IPS-NIHi11 (cell line): ENCODE measurements around the gene DUSP7.

Experiments
- DNase-seq: peaks from one replicate; pipeline ENCODE4 v3.0.0; 2012; ENCODE audit warnings: mixed read lengths, low spot score

DUSP7 gene

DNA sequence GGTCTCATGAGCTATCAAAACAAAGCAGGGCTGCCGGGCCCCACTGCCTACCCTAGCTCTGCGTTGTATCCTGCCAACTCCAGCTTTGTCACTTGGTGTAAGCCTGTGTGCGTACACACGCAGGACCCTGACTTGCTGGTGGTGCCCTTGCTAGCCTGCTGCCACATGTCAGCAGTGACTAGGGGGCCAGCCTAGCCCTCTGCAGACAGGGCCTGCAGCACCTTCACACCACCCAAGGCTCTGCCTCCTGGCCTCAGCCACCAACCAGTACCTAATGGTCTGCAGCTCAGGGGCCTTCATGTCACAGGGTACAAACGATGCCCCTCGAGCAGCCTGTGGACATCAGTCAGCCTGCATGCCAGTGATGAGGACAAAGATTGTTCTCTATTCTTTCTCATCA lies 30.1 kb upstream of the DUSP7 start:
- no peak for DNase-seq

DNA sequence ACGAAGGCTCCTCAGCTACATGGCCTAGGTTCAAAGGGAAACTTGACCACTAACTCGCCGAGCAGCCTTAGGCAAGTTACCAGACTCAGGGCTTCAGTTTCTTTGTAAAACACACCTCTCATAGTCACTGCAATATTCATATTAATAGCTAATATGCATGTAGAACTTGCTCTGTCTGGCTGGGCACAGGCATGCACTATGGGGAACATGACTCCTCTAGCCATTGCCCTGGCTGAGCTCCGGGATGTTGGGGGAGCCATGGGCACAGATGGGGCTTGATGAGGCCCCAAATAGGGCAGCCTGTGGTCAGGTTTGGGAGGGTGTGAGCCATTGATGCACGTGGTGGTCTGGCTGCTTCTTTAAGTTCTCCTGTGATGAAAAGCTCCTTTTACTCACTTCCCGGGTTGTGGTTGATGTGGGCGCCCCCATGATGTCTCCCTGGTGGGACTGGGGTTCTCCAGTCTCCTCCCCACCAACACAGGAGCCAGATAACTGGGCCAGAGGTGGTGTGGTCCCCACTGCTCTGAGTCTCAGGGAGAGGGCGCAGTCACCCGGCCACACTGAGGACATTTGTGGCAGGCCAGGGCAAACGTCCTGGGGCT lies 29.4 kb upstream of the DUSP7 start:
- DNase-seq: no peak

DNA sequence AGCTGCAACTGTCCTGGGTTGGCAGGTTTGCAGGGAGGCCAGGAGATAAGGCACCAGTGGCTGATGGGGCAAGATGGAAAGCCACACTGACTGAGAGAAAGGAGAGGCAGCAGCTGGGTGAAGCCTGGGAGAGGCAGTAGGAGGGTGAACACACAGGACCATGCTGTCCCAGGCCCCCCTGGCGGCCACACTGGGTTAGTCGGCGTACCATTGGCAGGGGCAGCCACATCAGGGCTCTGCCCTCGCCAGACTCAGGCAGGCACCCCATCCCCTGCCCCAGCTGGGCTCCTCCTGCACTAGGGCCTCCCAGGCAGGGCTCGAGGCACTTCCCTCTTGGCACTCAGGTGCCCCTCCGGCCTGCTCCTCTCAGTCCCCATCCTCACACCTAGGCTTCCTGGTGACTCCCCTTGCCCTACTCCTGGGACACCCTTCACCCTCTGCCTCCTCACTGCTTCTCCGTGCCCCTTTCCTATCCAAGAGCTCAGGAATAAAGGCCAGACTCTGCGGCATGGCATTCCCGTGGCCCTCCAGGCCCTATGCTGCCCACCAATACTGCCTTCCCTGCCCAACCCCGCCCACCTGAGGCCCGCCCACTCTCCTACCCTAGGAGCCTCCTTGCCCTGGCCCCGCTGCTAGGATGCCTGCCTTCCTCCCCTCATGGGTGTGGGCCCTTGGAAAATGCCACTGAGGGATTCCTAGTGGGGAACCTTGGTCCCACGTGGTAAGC lies 28.7 kb upstream of the DUSP7 start:
- no peak for DNase-seq

DNA sequence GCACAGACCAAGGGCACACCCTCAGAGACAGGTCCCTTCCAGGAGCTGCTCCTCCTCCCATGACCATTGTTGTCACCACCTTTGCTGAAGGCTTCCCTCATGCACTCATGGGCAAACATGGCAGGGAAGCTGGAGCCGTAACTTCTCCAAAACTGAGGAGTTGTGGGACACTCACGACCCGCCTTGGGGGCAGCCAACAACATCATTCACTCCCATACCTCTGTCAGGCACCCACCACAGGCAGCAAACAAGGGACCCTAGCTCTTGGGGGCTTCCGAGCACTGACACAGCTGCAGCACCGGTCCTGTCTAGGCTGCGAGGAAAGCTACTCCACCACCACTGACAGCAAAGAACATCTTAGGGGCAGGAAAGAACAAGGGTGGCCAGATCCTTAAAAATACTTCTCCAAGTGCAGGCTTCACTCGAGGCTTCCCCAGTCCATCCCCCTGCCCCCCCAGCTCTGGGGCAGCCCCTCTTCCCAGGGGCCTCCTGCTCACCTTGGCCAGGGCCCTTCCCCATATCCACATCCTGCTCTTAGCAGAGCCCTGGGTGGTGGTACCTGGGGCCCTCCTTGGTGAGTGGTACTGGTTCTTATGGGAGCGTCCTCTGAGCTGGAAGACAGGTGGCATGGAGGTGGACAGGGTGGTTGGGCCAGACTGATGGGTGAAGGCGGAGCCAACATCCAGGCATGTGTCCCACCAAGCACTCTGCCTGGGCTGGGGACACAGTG lies 28.0 kb upstream of the DUSP7 start:
- no peak for DNase-seq

DNA sequence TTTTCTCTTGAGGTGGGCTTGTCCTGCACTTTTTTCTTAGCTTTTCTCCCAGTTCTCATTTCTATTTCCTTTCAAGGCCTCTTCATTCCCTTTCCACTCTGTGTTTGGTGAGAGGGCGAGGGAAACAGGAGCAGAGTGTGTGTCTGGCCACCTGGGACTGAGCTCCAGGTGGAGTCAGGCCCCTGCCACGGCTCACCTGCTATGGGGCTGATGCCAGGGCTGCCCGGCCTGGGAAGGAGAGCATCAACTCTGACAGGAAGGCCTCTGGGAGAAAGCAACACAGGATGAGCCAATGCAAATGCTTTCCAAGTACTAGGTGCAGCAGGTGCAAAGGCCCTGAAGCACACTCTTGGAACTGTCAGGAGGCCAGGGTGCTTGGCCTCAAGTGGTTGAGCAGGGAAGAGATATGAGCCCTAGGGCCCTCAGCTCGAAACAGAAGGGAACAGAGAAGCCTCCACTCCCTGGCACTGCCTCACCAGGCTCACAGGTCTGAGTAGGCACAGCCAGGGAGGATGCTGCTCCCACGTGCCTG lies 27.3 kb upstream of the DUSP7 start:
- no peak for DNase-seq

DNA sequence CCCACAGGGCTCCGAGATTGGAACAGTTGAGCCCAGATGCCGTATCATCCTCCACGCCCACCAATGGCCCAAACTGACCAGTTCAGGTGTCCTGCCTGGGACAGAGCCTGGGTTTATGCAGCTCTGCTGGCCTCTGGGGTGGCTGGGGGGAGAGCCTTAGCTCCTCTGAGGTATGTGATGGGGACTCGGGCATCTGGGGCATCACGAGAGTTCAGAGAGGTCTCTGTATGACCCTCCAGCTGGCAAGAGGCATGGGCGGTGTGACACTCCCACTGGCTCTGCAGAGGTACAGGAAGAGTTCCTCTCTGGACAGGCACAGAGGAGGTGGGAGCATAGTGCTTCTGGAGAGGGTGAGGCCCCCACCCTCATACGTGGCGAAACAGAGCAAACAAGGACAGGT lies 26.6 kb upstream of the DUSP7 start:
- no peak for DNase-seq

DNA sequence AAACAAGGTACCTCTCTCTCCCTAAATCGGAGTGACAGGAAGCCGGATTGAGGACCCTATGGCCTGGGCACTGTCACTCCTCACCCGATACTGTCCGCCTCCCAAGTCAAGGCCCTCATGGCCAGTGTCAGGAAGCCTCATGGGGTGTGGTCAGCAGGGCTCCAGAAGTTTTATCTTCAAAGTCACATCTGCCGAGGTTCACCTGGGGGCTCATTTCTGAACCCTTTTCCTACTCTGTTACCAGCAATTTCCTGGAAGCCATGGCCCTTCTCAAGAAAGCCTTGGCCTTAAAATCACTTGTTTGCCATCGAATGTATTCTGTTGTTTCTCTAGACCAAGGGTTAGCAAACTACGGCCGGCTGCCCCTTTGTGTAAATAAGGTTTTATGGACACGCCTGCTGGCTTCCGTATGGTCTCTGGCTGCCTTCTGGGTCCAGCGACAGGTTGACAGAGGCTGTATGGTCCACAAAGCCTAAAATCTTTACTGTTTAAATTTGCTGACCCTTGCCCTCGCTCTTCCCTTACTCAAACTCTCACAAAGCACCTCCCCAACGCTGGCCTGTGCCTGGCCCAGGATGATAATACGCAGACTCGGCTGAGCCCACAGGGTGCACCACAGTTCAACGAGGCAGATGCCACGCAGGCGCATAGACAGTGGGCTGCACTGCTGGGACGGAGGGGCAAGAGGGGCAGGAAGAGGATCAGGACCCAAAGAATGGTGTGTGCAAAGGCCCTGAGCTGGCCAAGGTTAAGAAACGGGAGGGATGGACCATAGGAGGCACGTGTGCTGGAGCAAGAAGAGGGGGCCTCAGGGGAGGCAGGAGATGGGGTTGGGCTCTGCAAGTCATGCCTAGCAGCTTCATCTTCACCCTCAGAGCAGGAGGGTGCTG lies 24.7 kb upstream of the DUSP7 start:
- no peak for DNase-seq

DNA sequence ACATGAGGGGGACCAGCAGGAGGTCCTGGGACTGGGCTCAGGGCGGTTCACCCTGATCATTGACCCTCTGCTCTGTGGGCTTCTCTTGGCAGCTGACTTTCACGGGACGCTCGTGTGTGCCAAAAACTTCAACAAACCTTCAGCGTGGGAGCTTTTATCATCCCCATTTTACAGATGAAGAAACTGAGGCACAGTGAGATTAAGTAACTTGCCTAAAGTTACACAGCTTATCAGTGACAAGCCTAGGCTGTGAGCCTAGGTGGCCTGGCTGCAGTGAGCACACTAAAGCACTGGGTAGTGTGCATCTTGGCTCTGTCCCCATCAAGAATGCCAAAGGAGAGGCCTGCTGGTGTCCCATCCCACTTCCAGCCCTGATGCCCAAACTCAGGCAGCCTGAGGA lies 23.6 kb upstream of the DUSP7 start:
- DNase-seq: no peak

DNA sequence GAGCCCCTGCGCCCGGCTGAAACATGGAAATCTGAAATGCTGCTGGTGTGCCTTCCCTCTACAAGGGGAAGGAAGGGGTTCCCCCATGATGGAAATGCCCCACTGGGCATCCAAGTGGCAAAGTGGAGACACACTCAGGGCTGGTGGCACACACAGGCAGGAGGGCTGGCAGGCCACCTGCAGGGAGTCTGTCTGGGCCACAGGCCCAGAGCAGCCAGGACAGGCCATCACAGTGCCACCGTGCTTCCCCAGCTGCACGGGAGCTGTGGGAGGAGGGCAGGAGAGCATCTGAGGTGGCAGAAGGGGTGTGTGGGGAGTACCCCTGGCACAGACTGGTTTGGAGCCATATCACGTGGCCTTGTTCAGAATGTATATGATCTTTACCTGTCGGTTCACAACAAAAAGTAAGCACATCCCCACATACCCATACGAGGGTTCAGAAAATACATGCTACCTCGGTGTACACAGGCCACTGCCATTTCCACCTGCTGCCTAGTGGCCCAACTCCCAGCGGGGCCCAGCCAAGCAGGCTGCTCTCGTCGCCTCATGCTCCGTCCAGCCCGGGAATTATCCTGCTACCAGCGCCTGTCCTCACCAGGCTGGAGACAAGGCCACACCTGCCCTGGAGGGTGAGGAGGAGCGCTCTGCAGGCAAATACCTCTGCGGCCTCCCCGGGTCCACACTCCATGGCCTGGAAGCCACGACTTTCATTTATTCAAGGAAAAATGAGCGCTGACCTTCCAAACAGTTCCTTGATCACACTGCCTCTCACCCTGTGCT lies 22.6 kb upstream of the DUSP7 start:
- DNase-seq: no peak

DNA sequence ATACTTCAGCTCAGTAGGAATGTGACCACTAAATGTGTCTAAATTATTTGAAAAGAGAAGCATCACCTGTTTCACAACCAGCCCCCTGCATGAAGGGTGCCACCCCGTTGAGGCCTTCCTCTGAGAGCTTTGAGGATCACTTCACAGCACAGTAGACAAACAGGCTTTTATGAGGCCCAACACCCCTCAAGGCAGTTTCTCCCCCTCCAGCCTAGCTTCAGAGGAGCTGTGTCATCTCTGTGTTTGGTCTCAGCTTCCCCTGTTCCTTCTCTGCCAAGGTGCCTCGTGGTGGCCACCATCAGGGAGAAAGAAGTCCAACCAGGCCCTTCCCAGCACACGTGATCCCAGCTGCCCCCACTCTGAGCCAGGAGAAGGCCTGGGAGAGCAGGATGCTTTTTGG lies 21.6 kb upstream of the DUSP7 start:
- DNase-seq: no peak

DNA sequence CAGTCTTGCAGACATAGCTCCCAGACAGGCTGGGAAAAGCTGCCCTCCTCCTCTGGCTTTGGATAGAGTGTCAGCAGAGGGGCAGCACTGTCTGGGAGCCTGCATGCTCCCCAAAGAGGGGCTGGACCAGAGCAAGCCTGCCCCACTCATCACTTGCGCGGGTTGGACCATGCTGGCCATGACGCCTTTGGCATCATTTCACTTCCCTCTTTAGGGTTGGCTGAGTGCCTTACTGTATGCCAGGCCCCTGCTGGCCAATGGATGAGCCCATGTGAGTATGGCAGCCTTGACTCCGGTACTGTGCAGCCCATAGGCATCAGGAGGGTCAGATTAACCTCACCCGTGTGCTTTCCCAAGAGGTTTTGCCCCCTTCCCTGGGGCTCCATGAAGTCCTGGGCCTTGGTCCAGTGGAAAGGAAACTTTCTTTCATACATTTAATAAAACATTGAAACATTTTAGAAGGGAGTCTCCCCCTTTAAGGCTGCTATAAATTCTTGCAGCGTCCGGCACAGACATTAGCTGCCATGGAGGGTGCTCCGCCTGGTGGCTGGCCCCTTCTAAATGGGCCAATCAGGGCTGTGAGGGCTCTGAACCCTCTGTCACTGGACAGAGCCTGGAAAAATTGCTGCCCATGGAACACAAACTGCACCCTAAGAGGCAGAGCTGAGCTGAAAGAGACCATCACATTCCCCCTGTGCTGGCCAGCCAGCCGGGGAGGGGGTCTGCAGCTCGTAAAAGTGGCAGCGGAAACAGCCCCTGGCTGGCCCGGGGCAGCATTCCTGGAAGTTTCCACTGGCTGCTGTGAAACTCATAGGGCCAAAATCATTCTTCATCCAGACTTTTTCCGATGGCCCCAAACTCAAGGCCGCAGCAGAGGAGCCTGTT lies 20.8 kb upstream of the DUSP7 start:
- no peak for DNase-seq

DNA sequence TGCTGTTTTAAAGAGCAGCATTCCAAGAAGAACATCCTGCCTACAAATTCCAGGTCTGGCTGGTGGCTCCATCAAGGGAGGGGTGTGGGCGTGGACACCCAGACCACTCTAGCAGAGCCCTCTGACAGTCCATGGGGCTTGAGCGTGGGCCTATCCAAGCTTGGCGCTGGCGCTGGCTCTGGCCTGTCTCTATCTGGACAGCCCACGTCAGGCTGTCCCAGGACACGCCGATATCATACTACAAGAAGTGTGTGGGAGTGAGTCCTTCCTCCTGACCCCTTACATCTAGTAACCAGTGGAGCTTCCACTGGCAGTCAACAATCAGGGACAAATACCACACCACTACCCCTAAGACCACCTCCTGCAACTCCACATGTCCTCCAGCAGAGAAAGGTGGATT lies 17.1 kb upstream of the DUSP7 start:
- DNase-seq: no peak

DNA sequence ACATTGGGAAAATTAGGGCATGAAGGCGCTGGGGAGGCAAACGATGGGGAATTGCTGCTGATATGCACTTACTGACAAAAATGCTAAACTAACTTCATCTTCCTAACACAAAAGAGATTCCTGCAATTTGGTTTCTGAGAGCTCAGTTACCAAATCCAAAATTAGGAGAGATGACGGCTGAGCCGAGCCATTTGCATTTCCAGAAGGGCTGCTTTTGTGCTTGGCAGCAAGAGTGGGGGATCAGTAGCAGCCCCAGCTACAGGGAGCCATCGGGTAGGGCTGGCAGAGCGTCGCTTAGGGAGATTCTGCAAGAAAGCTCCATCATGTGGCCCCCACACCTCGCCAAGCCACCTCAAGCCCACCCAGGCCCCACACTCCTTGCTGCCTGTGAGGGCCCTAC lies 16.1 kb upstream of the DUSP7 start:
- DNase-seq: no peak

DNA sequence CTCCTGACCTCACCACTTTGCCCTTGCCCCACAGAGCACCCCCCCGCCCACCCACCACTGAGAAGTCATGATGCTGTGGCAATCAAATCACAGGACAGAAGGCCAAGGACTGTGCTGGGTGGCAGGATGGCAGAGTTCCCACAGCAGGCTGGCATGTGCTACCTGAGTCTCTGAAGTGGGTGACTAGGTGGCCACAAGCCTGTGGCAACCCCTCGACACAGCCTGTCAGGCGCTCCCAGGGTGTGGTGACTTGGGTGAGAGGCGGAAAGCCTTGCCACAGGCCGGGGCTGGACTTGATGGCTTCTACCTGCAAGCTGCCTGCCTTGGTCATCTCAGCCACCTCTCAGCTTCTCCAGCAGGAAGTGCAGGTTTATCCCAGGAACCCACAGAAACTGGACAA lies 15.6 kb upstream of the DUSP7 start:
- DNase-seq: no peak

DNA sequence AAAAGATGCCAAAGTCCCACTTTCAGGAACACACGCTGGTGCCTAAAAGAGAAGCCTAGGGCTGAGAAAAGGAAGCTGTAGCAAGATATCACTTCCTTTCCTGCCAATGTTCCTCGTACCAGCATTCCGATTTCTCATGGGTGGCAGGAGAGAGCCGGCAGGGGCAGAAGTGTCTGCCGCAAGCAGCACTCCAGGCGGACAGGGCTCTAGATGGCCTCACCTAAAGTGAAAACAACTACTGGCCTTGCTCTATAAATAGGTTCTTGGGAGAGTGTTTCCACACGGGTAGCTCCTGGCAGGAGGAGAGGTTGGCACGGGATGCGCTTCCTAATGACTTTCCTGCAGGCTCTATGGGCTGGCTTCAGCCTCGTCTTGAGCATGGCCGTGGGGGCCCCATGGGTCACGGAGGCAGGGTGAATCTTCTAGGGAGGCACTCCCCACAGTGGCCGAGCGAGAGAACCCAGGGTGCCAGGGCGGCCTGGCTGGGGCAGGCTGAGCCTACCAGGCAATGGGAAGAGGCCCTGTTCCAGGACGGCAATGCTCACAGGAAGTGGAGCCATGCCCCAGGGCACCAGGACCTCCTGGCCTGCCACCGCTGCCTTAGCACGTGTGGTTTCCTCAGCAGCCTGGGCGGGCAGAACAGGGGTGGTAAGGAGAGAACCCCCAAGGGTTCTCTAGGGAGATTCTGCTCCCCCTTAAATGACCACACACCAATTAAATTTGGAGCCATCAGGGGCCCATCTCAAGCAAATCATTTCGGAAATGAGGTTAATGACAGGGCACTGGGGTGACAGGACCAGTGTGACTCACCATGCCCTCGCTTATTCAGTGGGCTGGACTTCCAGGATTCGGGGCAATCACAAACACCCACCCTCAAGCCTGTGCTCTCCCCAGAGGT lies 14.6 kb upstream of the DUSP7 start:
- DNase-seq: no peak

DNA sequence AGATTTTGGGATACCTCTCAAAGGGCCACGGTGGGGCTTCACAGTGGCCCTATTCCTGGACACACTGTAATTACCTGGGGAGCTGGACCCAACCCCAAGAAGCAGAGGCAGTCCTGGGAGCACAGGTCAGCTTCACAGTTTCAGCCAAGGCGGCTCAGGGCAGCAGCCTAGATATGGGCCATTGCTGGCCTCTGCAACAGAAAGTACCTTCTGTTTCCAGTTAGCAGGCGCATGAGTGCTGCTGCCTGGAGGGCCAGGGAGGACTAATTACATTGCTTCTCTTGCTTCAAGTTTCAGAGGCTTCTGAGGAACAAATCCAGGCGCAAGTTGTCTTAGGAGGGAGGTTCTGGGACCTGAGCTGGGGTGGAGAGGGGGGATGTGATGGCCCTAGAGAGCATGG lies 13.5 kb upstream of the DUSP7 start:
- DNase-seq: no peak

DNA sequence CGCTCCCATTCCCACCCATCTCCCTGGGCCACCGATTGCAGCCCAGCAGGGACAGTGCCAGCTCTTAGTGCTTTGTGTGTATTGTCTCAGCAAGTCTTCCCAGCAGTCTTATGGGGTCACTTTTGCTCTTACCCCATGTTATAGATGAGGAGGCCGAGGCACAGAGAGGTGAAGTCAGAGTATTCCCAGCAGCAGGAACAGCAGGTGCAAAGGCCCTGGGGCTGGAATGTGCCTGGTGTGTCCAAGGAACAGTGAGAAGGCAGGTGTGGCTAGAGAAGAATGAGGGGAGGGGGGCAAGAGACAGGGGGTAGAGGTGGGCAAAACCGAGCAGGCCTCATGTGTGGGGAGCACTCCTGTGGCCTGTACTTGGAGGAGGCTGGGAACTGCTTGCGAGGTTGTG lies 12.8 kb upstream of the DUSP7 start:
- DNase-seq: no peak

DNA sequence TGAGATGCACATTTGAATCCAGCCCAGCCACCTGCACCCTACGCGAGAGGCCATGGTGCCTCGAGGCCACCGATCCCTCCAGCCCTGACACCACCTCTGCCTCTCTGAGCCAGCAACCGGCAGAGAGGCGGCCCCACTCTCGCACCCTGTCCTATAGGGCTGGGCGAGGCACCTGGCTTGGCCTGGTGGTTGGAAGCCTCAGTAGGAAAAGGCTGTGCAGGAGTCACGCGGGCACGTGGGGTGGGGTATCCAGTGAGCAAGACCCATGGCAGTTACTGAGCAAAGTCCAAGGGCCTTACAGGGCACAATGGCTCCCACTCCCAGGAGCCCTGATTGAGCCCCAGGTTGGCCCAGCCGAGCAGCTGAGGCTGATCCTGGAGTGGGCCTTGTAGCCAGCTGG lies 12.4 kb upstream of the DUSP7 start:
- no peak for DNase-seq

DNA sequence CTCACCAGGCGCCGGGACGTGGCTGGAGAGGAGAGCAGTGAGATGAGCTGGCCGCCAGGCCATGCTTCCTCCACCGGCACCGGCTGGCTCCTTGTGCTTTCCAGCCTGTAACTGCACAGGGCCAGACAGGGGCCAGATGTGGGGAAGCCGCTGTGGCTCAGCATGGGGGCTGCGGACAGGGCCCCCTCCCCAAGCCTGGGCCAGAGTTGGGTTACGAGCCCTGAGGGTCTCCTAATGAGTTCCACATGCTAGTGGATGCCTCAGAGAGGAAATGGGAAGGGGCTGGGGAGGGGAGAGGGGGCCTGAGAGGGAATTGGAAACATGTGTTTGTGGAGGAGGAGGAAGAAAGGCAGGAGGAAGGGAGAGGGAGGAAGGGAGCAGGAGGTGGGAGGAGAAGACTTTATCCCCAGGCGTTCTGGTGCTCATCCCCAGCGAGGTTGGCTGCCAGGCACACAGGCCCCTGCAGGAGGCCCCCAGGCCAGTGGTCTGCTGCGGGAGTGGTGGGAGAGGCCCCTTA lies 11.7 kb upstream of the DUSP7 start:
- no peak for DNase-seq
